Head of caudate nucleus (tissue), 42 donors: Measurements from ENCODE around the gene CMTM8.
A peak's percentile ranks its signal among the peaks of the same experiment; 100 is the strongest.
"Not testable (repeated sequence)": the region's sequence is repeated elsewhere in the genome, so short reads cannot be mapped to it uniquely, and the experiment has no call there.

Source experiments
- DNase-seq, 42 donors: peaks; one replicate each; pipeline versions ENCODE4 v3.0.0 to v3.0.0-alpha.2; 2020 to 2021; ENCODE audit warnings: mixed read lengths in 7 of 42
- intact Hi-C: fragments of 100-400 bp; cut with DNase I; formaldehyde crosslinking; loops from one replicate; pipeline ENCODE4 v1.15.0; 2022

Gene CMTM8

DNA sequence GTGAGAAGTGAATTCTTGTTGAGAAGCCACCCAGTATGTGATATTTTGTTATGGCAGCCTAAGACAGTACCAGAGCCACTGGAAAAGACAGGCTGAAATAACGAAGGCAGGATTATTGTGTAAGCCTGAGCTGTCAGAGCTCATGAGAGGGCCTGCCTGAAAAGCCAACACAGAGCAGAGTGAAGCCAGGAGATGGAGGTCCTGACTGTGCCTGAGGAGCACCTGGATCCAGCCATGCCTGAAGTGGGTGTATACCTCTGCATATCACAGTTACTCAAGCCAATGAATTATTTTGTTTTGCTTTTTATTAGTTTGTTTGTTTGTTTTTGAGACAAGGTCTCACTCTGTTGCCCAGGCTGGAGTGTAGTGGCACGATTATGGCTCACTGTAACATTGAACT is 149.0 kb downstream of the CMTM8 start:
- intact Hi-C loops = no loop called here
- DNase-seq = no peak

DNA sequence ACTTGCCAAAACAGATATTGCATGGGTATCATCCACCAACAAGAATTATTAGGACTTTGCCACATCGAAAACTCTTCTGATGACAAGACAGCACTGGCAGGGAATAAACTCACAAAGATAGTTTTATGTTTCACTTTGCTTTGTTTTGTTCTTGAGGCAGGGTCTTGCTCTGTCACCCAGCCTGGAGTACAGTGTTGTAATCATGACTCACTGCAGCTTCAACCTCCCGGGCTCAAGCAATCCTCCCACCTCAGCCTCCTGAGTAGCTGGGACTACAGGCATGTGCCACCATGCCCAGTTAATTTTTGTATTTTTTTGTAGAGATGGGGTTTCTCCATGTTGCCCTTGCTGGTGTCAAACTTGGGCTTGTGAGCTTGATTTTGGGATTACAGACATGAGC is 151.1 kb downstream of the CMTM8 start:
- DNase-seq, intact Hi-C loops: not testable (repeated sequence)

GRCh38 chr3:32391643-32392535 is 153.4 kb downstream of the CMTM8 start, which contains the start of gene CMTM7:
CMTM7 (plus strand) TSS chr3:32391853; CDS start chr3:32391907, 54 bp downstream.
- intact Hi-C loops = no loop called here
- peak in 27 of 42 donors; percentile 6 to 60 (median 29) for DNase-seq

GRCh38 chr3:32392536-32393302 is 154.2 kb downstream of the CMTM8 start:
- peak in 2 of 42 donors; percentile 15 to 44 for DNase-seq
- intact Hi-C loops = no loop called here

GRCh38 chr3:32395496-32395895 is 157.0 kb downstream of the CMTM8 start:
- intact Hi-C loops = no loop called here
- no peak for DNase-seq

GRCh38 chr3:32397941-32398340 is 159.5 kb downstream of the CMTM8 start:
- no peak for DNase-seq
- intact Hi-C loops = no loop called here

DNA sequence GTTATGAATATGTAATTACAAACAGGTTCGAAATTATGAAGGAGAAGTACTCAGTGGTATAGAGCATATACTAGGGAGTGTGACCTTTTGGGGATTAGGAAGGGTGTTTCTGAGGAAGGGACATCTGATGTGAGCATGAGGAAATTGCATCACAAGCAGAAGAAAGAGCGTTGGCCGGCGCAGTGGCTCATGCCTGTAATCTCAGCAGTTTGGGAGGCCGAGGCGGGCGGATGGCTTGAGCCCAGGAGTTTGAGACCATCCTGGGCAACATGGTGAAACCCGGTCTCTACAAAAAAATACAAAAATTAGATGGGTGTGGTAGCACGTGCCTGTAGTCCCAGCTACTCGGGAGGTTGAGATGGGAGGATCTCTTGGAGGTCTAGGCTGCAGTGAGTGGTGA is 160.1 kb downstream of the CMTM8 start:
- intact Hi-C loops = no loop called here
- DNase-seq = peak in 6 of 42 donors; percentile 16 to 51 (median 36)

DNA sequence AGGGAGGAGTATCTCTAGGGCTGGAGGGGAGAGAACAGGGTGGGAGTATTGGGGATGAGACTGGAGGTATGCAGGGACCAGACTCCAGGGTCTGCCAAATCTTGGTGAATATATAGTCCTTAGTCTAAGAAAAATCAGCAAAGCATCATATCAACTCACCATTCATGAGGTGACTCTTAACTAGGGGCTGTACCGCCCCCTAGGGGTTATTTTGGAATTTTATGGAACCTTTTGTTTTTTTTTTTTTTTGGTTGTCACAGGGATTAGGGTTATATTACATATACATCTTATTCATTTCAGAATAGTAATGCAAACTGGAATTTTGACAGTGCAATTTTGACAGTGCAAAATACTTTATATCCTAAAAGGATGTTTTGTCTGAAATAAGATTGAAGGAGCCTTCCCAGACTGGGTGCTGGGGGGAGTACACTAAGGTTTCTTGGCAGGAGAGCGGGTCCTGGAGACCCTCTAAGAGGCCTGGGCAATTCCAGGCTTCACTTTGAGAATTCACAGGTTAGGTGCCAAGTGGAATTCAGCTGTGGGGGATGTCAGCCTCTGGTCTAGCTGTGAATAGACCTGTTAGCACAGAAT is 160.6 kb downstream of the CMTM8 start:
- DNase-seq = peak in 2 of 42 donors; percentile 19 to 51
- intact Hi-C loops = no loop called here

DNA sequence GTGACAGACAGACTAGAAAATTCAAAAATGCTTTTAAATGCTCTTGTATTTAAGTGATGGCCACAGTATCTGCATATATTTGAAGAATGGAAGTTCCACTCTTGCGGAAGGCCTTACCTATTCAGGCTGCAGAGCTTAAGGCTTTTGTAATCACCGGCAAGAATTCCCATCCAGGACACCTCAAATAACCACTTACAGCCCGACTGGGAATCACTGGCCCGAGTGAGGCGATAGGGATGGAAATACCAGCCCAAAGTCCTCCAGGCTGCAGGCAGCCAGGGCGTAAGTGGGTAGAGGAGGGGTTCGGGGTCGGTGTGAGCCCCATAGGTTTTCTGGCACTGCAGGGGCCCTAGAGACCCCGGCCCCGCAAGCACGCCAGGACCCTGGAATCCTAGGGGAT is 162.6 kb downstream of the CMTM8 start:
- DNase-seq = no peak

GRCh38 chr3:32401556-32402081 is 163.1 kb downstream of the CMTM8 start:
- intact Hi-C loops = no loop called here
- DNase-seq = peak; percentile 28 to 81 (median 66)

More for the DNA sequence above, 162.6 kb downstream of the CMTM8 start:
- intact Hi-C loops = no loop called here

- intact Hi-C loops = no loop called here
- no peak for DNase-seq
Observed at GRCh38 chr3:32403663-32404062, 165.2 kb downstream of the CMTM8 start.

DNA sequence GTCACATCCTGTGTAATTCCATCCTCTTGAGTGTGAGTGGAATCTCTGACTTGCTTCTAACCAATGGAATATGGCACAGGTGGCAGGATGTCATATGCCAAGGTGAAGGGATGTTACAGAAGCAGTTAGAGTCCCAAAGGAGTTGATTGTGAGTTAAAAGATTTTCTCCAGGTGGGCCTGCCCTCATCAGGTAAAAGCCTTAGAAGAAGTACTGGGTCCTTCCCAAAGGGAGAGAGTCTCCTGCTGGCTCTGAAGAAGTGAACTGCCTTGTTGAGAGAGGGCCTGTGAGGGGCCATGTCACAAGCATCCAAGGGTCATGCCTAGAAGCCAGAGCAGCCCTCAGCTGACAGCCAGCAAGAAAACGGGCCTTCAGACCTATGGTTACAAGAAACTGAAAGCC is 166.2 kb downstream of the CMTM8 start:
- intact Hi-C loops = no loop called here
- DNase-seq = no peak

DNA sequence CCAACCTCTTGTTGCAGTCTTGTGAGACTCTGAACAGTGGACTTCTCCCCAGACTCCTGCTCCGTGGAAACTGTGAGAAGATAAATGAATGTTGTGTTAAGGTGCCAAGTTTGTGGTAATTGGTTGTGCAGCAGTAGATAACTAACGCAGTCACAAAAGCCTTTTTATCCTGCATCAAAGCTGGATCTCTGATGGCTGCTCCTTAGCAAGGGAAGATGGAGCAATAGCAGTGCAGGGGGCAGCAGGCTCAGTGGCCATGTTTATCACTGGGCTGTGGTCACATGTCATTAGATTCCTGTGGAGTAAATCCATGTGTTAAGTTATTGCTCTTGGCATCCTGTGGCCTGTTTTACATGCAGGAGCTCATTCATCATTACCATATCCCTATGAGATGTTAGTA is 166.7 kb downstream of the CMTM8 start:
- no peak for DNase-seq
- intact Hi-C loops = no loop called here

- intact Hi-C loops = no loop called here
- DNase-seq = no peak
Observed at GRCh38 chr3:32405711-32406323, 167.3 kb downstream of the CMTM8 start.

- intact Hi-C loops = no loop called here
Observed at GRCh38 chr3:32406486-32407408, 168.3 kb downstream of the CMTM8 start.

GRCh38 chr3:32410367-32411246 is 172.1 kb downstream of the CMTM8 start:
- intact Hi-C loops = no loop called here

More at GRCh38 chr3:32406486-32407408, 168.3 kb downstream of the CMTM8 start:
- DNase-seq = no peak

DNA sequence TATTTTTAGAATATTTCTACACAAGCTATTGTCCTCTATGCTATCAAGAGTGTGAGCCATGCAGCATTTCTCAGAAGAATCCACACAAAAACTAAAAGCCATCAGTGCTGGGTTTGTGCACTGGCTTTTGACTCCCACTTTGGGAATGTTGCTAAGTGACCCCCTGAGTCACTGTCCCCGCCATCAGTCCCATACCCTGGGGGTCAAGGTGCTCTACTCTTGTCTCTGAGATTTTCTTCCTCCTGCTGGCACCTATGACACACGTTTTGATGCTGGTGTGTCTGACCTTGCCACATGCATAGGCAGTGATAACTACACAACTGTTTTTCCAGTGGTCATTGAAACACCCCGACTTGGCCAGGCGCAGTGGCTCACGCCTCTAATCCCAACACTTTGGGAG is 173.0 kb downstream of the CMTM8 start:
- no peak for DNase-seq
- intact Hi-C loops = no loop called here

More at GRCh38 chr3:32410367-32411246, 172.1 kb downstream of the CMTM8 start:
- DNase-seq = no peak
